Endothelial cell of umbilical vein (primary cell): ENCODE results near the gene ATRNL1. TPM values are rescaled to one million over a fixed set of nuclear protein-coding genes. Genes with fewer than 3 reads are reported as not detected.

Source experiments
- BruUV-seq: library from RNA; stranded (reverse); fragments of 400-500 nt; replicated peaks from 2 replicates; lab custom pipeline; 2021; lab: Mats Ljungman, UMichigan
- CTCF ChIA-PET: fragments of 300-600, 350-600 bp; sonication (Branson Sonifier 250); formaldehyde crosslinking; loops from one replicate; lab custom pipeline; 2021; ENCODE audit warnings: antibody characterized with exemption, inconsistent platforms; lab: Charles Lee
- POLR2A ChIA-PET: fragments of 300-600, 350-600 bp; sonication (Branson Sonifier 250); formaldehyde crosslinking; loops from one replicate; lab custom pipeline; 2021; ENCODE audit warnings: antibody characterized with exemption, inconsistent platforms; lab: Charles Lee
- DNase-seq: peaks from one replicate; pipeline ENCODE4 v3.0.0-alpha.2; 2011; ENCODE audit warnings: low read depth, low spot score
- FAIRE-seq: peaks from 2 replicates; lab custom pipeline; 2011; peaks lifted over from hg19 to GRCh38; lab: Jason Lieb, UNC
- H2AFZ ChIP-seq: 2 replicates; pipeline ENCODE4 v1.6.0; 2012; ENCODE audit warnings: low read depth, low read length, control low read depth, inconsistent platforms
- H3K27ac ChIP-seq: 2 replicates; pipeline ENCODE4 v1.5.1; 2011; ENCODE audit warnings: low read depth, mild to moderate bottlenecking, control low read depth, low read length, moderate library complexity; ENCODE audit not compliant: insufficient read depth
- H3K27me3 ChIP-seq, 2 experiments: 2 replicates each; pipeline versions ENCODE4 v1.6.0 to v1.6.1; 2011; ENCODE audit warnings: low read length in 2 of 2, mixed read lengths in 1 of 2; ENCODE audit not compliant: control insufficient read depth in 2 of 2, insufficient read depth in 2 of 2
- H3K36me3 ChIP-seq, 2 experiments: 2 replicates in 1 of 2; 3 replicates in 1 of 2; pipeline ENCODE4 v1.5.1; 2011; ENCODE audit warnings: low read length in 2 of 2, mild to moderate bottlenecking in 1 of 2, moderate library complexity in 1 of 2; ENCODE audit not compliant: control insufficient read depth in 2 of 2, insufficient read depth in 2 of 2; ENCODE audit errors: extremely low read depth in 1 of 2
- H3K4me1 ChIP-seq: 3 replicates; pipeline ENCODE4 v1.5.1; 2011; ENCODE audit warnings: mild to moderate bottlenecking, low read length; ENCODE audit not compliant: control insufficient read depth, insufficient read depth; ENCODE audit errors: extremely low read depth
- H3K4me2 ChIP-seq: 2 replicates; pipeline ENCODE4 v1.6.1; 2011; ENCODE audit warnings: low read length, control low read depth, mixed read lengths; ENCODE audit not compliant: insufficient read depth
- H3K4me3 ChIP-seq, 3 experiments: fragments of 200-600 bp in 1 of 3; sonication (generic), shearing (Covaris generic) in 1 of 3; replicated peaks in 1 of 3; 2 replicates each; pipeline ENCODE4 v1.5.1; 2011 to 2016; ENCODE audit warnings: control low read depth in 3 of 3, low read length in 3 of 3, mild to moderate bottlenecking in 2 of 3, inconsistent platforms in 1 of 3, low read depth in 1 of 3, moderate library complexity in 1 of 3; ENCODE audit not compliant: insufficient read depth in 1 of 3
- H3K79me2 ChIP-seq: 2 replicates; pipeline ENCODE4 v1.6.0; 2012; ENCODE audit warnings: low read length, inconsistent platforms; ENCODE audit not compliant: control insufficient read depth, insufficient read depth
- H3K9ac ChIP-seq: replicated peaks from 2 replicates; pipeline ENCODE3; 2011; ENCODE audit warnings: low read length, control low read depth; ENCODE audit not compliant: insufficient read depth; ENCODE audit errors: extremely low read depth
- H3K9me1 ChIP-seq: replicated peaks from 3 replicates; pipeline ENCODE4 v1.6.0; 2011; ENCODE audit warnings: mild to moderate bottlenecking, low read length; ENCODE audit not compliant: control insufficient read depth, insufficient read depth; ENCODE audit errors: extremely low read depth
- H3K9me3 ChIP-seq: replicated peaks from 2 replicates; pipeline ENCODE4 v1.5.1; 2012; ENCODE audit warnings: low read length, inconsistent platforms; ENCODE audit not compliant: control insufficient read depth, insufficient read depth
- H4K20me1 ChIP-seq: replicated peaks from 2 replicates; pipeline ENCODE3; 2011; ENCODE audit warnings: mild to moderate bottlenecking, low read length; ENCODE audit not compliant: control insufficient read depth, insufficient read depth; ENCODE audit errors: extremely low read depth
- CTCF ChIP-seq, 2 donors: IDR thresholded peaks; 1 replicate in 1 of 2; 2 replicates in 1 of 2; pipeline ENCODE4 v1.5.1; 2011; ENCODE audit warnings: low read length in 2 of 2, mild to moderate bottlenecking in 2 of 2, moderate library complexity in 2 of 2, control low read depth in 1 of 2, inconsistent platforms in 1 of 2, low read depth in 1 of 2; ENCODE audit not compliant: insufficient read depth in 1 of 2; ENCODE audit errors: extremely low read depth in 1 of 2
- EZH2 ChIP-seq: IDR thresholded peaks from 2 replicates; pipeline ENCODE4 v1.6.1; 2012; ENCODE audit warnings: borderline replicate concordance, low read depth, mild to moderate bottlenecking, moderate library complexity, low read length, inconsistent platforms; ENCODE audit not compliant: severe bottlenecking
- FOS ChIP-seq: IDR thresholded peaks from 2 replicates; pipeline ENCODE4 v1.6.1; 2011; ENCODE audit warnings: mild to moderate bottlenecking, low read length, moderate library complexity, borderline replicate concordance; ENCODE audit not compliant: insufficient read depth
- GATA2 ChIP-seq: IDR thresholded peaks from 2 replicates; pipeline ENCODE4 v1.7.0; 2011; ENCODE audit warnings: low read depth, mild to moderate bottlenecking, moderate library complexity, mixed read lengths, low read length; ENCODE audit not compliant: insufficient read length, insufficient read depth
- JUN ChIP-seq: IDR thresholded peaks from 2 replicates; pipeline ENCODE4 v1.6.1; 2011; ENCODE audit warnings: borderline replicate concordance, low read depth; ENCODE audit not compliant: insufficient read length, insufficient read depth
- MAX ChIP-seq: IDR thresholded peaks from 2 replicates; pipeline ENCODE4 v1.6.1; 2011; ENCODE audit not compliant: insufficient read depth, insufficient read length
- MYC ChIP-seq: IDR thresholded peaks from one replicate; pipeline ENCODE4 v1.6.1; 2011; ENCODE audit warnings: mild to moderate bottlenecking, low read depth, low read length
- POLR2A ChIP-seq: IDR thresholded peaks from 2 replicates; pipeline ENCODE4 v1.6.1; 2012; ENCODE audit warnings: low read depth, mild to moderate bottlenecking, control low read depth, low read length
- POLR2AphosphoS5 ChIP-seq: IDR thresholded peaks from 2 replicates; pipeline ENCODE4 v1.6.1; 2012; ENCODE audit warnings: low read depth, mild to moderate bottlenecking, control low read depth, low read length, moderate library complexity; ENCODE audit not compliant: insufficient read depth
- dilution Hi-C: fragments of 300-500 bp; cut with MboI; formaldehyde crosslinking; loops from one replicate; pipeline ENCODE4 v1.15.0; 2019; ENCODE audit warnings: low sequenced_read_pairs; ENCODE audit not compliant: extremely low pct_ligation_motif_present
- intact Hi-C: fragments of 100-400 bp; cut with micrococcal nuclease; formaldehyde crosslinking; loops from one replicate; pipeline ENCODE4 v1.10.0; 2022
- polyA plus RNA-seq, 4 experiments: library from polyadenylated mRNA; depleted of rRNA in 3 of 4; stranded (reverse) in 3 of 4; unstranded in 1 of 4; fragments of >200 nt; gene quantifications; 2 replicates each; pipeline versions ENCODE4 v1.2.1 to v1.2.3, GENCODE V29; 2011 to 2012; ENCODE audit warnings: missing spikeins in 1 of 4
- total RNA-seq: library from RNA; stranded (reverse); gene quantifications from 2 replicates; pipeline ENCODE4 v1.2.3, GENCODE V29; 2021

ATRNL1 gene
- total and polyA plus RNA-seq, 2 donors (not counting 3 experiments of a cell fraction or from before 2014, with no cell fraction given) = not detected

- dilution Hi-C loops = no loop called here
- intact Hi-C loops = no loop called here
These were observed 767.3 kb downstream of the ATRNL1 start for GRCh38 chr10:115860182-115861107.

More at GRCh38 chr10:115860182-115861107, 767.3 kb downstream of the ATRNL1 start:
- no peaks in the 10 kb centered on the region for H3K36me3 ChIP-seq
- no peak overlapping the region for H2AFZ ChIP-seq
- H3K4me2 ChIP-seq = no peak overlapping the region
- CTCF ChIA-PET = interaction anchor here (0.9 to 1.1 kb wide), 2 partner anchors 19 to 30 kb away, joined by 3 read pairs; no protein-coding TSS in a partner anchor
- no peak overlapping the region for H3K27ac ChIP-seq
- no peak for DNase-seq
- POLR2A ChIA-PET = no interaction called here
- H3K9ac ChIP-seq = no peak overlapping the region
- H4K20me1 ChIP-seq = no peaks in the 10 kb centered on the region
- H3K9me1 ChIP-seq = no peaks in the 10 kb centered on the region
- no peak overlapping the region for H3K4me3 ChIP-seq
- no peaks in the 10 kb centered on the region for H3K79me2 ChIP-seq
- H3K9me3 ChIP-seq = no peaks in the 10 kb centered on the region
- FAIRE-seq = no peak
- BruUV-seq = no TSS peak
- TF ChIP-seq GATA2 = no peak
- no peak for TF ChIP-seq MAX
- TF ChIP-seq FOS = no peak
- no peak for TF ChIP-seq POLR2A
- TF ChIP-seq POLR2AphosphoS5 = no peak
- TF ChIP-seq MYC = no peak
- TF ChIP-seq EZH2 = no peak
- TF ChIP-seq CTCF (IDR thresholded peaks at IDR 0.05; ENCODE audit: extremely low read depth in 1 of 2, insufficient read depth in 1 of 2, low read depth in 1 of 2, low read length in 2 of 2) = no peak
- TF ChIP-seq JUN = no peak
- H3K27me3 ChIP-seq = no peaks in the 10 kb centered on the region
- no peaks in the 10 kb centered on the region for H3K4me1 ChIP-seq
